Activated CD4-positive, alpha-beta T cell treated with anti-CD3 and anti-CD28 coated beads for 1 hour (primary cell): ENCODE data around the gene SOWAHD.
"Not testable (repeated sequence)": the region's sequence is repeated elsewhere in the genome, so short reads cannot be mapped to it uniquely, and the experiment has no call there.

Source experiments
- DNase-seq: peaks from one replicate; pipeline ENCODE4 v3.0.0-alpha.2; 2020

The SOWAHD gene, protein sequence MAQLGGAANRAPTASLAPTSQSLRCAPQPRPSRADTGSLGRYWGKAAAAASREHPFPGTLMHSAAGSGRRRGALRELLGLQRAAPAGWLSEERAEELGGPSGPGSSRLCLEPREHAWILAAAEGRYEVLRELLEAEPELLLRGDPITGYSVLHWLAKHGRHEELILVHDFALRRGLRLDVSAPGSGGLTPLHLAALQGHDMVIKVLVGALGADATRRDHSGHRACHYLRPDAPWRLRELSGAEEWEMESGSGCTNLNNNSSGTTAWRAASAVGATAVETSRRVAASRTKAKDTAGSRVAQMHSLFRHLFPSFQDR

DNA sequence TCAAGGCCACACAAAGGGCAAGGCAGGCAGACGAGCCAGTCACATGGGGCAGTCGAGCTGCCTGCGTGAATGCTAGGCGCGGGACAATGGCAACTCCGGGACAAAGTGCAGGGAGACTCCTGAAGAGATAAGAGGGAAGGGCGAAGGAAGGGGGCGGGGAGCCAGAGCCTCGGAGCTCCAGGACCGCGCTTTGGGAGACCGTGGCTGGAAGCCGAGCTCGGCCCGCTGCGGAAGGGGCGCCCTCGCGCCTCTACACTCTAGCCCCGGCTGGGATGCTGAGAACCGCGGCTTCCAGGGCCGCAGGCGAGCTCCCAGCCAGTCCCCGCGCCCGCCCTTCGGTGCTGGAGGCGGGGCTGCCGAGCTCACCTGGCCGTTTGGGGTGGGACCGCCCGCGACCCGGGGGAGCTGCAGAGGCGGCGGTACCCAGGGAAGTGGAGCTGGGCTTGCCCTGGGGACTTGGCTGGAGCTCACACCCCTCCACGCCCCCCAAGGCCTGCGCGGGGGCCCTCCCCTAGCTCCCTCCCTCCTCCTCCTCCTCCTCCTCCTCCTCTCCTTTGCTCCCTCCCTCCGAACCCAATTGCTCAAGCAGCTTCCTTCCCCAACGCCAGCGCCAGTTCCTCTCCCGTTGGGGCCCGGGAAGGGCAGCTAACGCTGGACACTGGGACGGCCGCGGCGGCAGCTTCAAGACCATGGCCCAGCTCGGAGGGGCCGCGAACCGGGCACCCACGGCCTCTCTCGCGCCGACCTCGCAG is at the start of gene SOWAHD:
TSS of gene SOWAHD (plus strand) at position 610 of the 752 bp plus-strand sequence. CDS start at position 690, 80 bp downstream.
- no peak for DNase-seq

DNA sequence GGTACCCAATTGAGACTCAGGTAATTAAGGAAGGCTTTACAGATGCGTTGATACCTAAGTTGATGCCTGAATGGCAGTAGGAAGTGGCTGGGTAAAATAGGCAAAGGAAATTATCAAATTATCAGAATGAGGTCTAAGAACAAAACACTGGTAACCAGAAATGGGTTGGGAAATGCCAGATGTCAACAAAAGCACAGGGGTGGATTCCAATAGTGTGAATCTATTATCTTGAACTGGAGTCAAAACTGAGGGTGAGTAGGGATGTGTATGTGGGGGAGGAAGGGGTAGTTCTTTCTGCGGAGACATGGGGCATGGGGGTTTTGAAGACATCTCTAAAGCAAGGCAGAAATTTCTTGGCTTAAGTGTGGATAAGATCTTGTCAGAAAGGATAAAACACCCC is 49.5 kb upstream of the SOWAHD start:
- no peak for DNase-seq

DNA sequence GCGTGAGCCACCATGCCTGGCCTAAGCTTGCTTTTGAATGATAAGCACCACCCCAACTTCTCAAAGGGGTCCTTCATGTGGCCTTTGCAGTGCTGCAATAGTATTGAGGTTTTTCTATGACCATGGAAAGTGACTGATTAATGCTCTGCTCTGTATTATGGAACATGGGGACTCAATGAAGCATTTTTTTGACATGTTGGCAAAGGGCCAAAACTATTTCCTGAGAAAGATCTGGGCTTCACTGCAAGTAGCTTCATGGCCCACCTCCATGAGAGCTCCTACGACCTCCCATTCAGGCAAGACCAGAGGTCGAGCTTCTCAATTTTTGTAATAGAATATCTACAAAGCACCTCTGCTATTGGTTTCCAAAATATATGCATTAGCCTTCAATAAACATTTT is 48.8 kb upstream of the SOWAHD start:
- DNase-seq = no peak

DNA sequence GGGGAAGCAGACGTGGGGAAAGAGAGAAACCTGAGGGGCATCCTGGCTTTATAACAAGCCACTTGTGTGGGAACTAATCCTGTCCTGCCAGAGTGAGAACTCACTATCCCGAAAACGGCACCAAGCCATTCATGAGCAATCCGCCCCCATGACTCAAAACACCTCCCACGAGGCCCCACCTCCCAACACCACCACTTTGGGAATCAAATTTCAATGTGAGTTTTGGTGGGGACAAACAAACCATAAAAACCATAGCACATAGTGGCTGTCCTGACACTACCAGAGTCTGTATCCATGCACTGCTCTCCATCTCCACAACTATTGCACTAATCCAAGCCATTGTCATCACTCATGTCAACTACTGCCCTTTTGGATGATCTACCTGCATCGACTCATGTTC is 36.9 kb upstream of the SOWAHD start:
- DNase-seq = no peak

DNA sequence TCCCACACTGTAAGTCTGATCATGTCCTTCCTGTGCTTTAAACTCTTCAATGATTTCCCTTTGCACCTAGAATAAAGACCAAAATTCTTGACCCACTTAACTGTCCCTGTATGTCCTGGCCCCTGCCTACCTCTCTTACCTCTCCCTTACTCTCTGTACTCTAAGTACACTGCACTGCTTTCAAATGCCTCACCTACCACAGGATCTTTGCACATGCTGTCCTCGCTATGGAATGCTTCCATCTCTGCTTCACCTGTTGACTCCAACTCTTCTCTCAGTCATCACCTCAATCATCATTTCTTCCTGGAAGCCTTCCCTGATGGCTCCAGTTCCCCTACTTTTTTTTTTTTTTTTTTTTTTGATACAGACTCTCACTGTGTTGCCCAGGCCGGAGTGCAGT is 36.5 kb upstream of the SOWAHD start:
- DNase-seq = no peak

DNA sequence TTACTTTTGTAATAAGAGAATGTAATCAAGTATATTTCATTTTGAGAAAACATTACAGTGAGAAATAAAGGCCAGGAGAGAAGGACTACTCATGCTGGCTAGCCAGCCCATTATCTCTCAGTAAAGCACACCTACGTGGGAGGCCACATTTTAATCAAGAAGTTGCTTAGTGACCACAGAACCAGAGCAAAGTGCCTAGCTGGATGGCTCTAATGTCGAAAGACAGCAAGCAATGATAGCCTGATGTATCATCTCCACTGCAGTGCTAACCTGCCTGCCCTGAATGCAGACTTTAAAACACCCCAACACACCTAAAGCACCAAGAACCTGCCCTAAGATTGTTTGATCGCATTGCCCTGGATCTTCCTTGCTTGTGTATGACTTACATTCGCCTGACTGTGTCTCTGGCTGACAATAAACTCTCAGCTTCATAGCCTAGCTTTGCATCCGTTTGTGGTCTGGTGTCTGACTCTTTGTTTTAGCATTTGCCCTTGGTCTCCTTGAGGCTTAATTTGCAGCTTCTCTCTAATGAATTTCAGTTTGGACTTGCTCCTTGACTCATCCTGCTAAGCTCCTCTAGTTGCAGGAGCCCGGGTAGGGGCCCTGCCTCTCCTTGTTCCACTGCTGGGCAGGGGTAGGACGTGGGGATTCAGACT is 31.4 kb upstream of the SOWAHD start:
- no peak for DNase-seq

DNA sequence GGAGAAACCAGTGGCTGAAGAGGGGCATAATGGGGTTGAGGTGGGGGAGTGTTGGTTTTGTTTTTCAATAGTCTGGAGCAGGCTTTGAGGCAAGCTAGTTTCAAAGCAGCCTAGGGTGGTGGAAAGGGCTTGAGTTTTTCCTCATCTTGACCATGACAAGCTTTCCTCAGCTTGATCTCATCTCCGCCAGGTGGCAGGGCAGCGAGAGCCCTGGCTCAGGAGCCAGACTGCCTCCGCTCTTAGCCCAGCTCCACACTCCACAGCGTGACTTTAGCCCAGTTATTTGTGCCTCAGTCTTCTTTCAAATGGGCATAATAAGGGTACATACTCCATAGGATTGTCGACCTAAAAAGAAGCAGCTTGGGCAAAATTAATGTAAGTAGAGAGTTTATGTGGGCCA is 29.9 kb upstream of the SOWAHD start:
- no peak for DNase-seq

DNA sequence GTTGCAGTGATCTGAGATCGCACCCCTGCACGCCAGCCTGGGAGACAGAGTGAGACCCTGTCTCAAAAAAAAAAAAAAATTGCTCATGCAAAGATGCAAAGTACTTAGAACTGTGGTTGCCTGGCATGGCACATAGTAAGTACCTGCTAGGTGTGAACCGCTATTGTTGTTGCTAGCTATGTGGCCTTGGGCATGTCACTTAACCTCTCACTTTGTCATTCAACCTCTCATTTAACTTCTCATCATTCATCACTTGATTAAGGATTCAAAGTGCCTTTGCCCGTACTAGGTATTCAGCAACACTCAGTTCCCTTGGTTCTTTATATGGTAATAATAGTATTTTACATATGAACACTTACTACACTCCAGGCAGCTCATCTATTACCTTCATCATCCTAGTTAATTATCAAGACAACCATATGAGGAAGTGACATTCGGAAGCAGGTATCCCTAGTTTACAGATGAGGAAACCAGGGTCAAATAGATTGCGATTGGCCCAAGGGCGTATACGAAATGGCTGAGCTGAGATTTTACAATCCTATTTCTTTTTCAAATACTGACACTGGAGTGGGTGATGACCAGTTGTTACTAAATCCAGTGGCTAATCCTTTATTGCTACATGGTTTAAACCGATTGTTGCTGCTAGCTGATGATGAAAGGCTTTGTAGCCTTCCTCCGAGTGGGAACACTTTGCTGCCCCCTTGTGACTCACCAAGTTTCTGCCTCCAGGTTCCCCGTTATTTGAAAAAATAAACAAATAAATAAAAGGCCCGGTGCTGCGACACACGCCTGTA is 28.8 kb upstream of the SOWAHD start:
- DNase-seq = peak; percentile 41

DNA sequence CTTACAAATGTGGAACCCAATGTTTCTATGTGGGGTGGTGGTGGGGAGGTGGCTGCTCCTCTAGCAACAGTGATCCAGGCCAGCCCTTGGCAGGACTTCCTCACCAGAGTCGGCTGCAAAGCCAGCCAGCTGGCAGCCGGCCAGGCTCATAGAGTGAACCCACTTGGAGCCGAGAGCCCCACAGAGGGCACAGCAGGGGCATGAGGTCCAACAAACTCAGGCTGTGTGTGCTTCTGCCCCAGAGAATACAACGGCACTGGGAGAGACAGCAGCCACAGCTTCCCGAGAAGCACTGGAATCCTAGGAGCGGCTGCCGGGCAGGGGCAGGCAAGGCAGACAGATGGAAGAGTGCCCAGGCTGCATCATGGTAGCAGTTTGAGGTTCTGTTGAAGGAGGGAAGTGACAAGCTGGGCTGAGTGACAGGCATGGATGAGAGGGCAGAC is 23.5 kb upstream of the SOWAHD start:
- no peak for DNase-seq

DNA sequence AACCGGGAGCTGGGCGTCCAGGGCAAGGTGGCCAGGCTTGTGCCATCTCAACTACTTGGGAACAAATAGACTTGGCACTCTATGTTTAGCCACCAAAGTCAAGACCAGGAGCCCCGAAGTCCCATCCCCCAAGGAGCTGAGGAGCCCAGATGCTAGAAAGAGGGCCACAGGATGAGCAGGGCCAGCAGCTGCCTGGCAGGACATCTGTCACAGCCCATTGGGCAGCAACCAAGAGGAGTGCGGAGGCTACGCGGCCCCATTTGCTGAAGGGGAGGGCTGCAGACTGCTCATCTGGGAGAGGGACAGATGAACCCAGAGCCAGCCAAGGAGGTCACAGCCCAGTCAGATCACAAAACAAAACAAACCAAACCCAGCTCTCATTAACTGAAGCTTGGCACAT is 22.9 kb upstream of the SOWAHD start:
- DNase-seq = no peak

DNA sequence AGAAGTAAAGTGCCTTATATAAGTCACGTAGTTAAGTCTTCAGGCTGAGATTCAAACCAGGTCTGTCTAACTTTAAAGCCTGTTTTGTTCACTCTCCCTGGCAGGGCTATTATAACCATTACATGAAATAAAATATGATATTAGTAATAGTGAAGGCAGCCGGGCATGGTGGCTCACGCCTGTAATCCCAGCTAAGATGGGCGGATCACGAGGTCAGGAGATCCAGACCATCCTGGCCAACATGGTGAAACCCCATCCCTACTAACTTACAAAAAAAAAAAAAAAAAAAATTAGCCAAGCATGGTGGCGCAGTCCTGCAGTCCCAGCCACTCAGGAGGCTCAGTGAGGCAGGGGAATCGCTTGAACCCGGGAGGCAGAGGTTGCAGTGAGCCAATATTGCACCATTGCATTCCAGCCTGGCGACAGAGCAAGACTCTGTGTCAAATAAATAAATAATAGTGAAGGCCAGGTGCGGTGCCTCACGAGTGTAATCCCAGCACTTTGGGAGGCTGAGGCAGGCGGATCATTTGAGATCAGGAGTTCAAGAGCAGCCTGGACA is 22.1 kb upstream of the SOWAHD start:
- no peak for DNase-seq

DNA sequence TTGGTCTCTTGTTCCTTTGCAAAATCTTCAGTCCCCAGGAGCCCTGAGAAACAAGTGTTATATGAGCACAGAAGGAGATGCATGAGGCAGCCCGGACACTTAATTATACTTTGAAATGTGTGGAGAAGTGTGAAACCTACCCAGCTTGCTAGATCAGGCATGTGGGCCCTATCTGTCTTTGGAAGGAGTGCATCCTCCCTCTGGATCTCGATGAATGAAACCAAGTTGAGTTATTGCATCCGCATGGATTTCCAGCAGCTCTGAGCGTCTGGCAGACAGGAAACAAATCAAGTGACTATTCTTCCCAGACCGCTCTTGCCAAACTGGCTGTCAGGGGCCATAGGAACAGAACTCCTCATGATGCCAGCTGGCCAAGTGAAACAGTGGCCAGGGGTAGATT is 19.6 kb upstream of the SOWAHD start:
- DNase-seq = no peak

DNA sequence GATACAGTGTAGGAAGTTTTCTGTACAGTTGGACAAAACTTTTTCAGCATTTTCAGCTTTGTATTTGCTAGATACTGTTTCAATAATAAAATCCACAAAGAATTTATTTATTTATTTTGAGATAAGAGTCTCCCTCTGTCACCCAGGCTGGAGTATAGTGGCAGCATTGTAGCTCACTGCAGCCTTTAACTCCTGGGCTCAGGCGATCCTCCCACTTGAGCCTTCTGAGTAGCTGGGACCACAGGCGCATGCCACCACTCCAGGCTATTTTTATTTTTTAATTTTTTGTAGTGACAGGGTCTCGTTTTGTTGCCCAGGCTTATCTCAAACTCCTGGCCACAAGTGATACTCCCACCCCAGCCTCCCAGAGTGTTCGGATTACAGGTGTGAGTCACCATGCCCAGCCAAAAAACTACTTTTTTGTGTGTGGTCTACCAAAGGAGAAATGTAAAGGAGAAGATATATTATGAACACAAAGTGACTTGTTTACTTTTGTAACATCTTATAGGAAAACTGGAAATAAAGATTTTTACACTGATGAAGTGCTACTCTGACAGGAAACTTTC is 13.0 kb upstream of the SOWAHD start:
- no peak for DNase-seq

DNA sequence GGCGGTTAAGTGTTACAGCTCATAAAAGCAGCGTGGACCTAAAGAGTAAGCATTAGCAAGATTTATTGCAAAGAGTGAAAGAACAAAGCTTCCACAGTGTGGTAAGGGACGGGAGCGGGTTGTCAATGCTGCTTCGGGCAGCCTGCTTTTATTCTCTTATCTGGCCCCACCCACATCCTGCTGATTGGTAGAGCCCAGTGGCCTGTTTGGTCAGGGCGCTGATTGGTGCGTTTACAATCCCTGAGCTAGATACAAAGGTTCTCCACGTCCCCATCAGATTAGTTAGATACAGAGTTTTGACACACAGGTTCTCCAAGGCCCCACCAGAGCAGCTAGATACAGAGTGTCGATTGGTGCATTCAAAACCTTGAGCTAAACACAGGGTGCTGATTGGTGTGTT is 8.3 kb upstream of the SOWAHD start:
- DNase-seq = not testable (repeated sequence)

DNA sequence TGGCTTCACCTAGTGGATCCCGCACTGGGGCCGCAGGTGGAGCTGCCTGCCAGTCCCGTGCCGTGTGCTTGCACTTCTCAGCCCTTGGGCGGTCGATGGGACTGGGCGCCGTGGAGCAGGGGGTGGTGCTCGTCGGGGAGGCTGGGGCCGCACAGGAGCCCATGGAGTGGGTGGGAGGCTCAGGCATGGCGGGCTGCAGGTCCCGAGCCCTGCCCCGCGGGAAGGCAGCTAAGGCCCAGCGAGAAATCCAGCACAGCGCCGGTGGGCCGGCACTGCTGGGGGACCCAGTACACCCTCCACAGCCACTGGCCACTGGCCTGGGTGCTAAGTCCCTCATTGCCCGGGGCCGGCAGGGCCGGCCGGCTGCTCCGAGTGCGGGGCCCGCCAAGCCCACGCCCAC is 7.6 kb upstream of the SOWAHD start:
- not testable (repeated sequence) for DNase-seq

DNA sequence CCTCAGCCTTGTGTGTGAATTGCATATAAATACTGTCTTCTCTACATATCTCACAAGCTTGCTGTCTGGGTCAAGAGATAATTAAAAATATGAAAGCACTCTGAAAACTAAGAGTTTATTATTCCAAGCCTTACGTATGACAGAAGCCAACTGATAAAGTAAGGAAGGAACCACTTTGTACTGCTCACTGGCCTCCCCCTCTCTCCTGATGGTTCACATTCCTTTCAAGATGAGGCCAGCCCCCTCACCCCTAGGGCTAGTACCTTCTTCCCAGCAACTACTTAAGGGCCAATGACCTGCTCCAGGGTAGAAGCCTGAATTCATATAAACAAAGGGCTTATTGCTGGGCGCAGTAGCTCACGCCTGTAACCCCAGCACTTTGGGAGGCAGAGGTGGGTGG is 5.4 kb upstream of the SOWAHD start:
- no peak for DNase-seq

DNA sequence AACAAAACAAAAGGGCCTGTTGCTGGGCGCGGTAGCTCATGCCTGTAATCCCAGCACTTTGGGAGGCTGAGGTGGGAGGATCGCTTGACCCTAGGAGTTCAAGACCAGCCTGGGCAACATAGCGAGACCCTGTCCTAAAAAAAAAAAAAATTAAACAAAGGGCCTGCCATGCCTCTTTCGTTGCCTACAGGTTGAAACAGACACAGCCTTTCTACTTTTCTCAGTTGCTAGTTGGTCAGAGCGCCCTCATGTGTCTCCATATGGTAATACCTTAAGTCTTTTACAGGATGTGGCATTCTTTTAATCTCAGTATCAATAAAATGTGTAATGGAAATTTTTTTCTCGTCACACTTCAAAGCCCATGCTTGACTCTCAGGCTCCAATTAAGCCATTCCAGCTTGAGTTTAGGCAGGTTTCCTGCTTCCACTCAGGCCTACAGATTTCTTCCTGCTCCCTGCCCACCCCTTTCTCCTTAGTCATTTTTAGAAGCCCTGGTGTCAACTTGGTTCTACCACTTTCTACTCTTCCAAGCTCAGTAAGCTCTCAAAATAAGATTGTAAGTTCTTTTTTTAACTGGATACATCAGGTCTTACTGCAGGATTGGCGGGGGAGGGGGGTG is 4.6 kb upstream of the SOWAHD start:
- peak; percentile 9 for DNase-seq

DNA sequence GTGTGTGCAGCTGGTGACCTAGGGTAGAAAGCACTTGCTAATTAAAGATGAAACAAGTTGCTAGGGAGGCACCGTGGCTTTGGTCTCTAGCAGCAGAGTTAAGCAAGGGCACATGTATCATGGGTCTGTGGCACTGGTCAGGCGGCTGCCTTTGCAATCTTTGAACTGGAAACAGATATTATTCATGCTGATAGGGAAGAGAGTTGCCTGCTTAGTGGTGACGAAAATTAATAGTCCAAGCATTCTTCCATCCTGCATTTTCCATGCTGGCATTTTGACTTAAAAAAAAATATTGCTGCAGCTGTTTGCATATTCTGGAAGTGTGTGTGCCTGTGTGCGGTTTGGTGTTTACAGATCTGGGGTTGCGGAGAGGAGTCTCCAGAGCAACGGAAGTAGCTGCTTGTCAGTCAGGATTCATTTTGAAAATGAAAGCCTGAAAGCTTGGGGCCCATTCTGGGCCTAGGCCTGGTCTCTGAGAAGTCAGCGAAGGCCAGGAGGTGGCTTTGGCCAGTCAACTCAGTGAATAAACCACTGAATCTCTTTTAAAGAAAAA is 2.3 kb upstream of the SOWAHD start:
- peak; percentile 10 for DNase-seq

DNA sequence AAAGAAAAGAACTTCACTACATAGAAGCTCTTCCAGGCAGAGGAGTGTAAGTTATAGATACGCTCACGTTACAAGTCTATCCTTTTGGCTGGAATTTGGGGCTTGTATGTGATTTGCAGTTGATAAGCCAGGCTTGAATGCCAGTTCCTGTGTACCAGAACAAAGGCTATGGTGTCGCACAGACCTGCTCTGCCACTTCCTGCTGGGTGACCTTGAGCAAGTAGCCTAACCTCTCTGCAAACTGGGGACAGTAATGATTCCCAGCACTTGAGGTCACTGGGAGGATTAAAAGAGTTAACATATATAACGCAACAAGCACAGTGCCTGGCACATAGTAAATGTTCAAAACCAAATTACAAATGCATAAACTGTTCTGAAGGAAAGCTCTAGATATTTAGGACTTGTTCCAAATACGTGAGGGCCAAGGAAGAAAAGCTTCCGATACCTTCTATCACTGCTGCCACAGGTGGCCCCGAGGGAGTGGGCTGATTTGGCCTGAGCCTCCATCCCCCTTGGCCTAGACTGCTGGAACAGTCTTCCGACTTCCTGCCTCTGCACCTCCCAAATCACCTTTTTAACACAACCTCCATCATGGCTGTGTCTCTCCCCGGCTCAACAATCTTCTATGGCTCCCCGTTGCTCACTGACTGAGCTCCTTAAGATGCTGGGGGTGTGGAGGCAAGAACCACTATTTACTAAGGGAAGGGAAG is 1.3 kb upstream of the SOWAHD start:
- no peak for DNase-seq

DNA sequence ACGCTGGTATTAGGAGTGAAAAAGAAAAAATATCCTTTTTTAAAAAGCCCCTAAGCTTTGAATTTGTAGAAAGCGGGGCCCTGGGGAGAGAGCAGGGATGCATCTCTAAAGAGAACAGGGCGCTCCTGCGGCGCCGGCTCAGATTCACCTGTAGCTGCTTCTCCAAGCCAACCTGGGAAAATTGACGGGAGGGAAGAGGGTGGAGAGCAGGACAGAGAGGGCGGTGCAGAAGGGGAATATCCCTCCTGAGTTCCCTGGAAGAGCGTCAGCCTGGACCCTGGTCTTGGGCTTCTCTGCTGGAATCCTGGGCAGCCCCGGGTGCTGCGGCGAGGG is 776 bp upstream of the SOWAHD start:
- DNase-seq = no peak

DNA sequence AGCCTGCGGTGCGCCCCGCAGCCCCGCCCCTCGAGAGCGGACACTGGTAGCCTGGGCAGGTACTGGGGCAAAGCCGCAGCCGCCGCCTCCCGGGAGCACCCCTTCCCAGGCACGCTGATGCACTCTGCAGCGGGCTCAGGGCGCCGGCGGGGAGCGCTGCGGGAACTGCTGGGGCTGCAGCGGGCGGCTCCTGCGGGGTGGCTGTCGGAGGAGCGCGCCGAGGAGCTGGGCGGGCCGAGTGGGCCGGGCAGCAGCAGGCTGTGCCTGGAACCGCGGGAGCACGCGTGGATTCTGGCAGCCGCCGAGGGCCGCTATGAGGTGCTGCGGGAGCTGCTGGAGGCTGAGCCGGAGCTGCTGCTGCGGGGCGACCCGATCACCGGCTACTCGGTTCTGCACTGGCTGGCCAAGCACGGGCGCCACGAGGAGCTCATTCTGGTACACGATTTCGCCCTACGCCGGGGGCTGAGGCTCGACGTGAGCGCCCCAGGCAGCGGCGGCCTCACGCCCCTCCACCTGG is 401 bp downstream of the SOWAHD start:
- peak; percentile 8 for DNase-seq
